ENCODE data around the gene PKP1. TPM values are rescaled to one million over a fixed set of nuclear protein-coding genes. Genes with fewer than 3 reads are reported as not detected.

The PKP1 gene
- total and polyA plus RNA-seq, 10 of the 15 experiments (the other 5 are each of a cell fraction or from before 2014, with no cell fraction given): 0.03 TPM; not detected in 9

DNA sequence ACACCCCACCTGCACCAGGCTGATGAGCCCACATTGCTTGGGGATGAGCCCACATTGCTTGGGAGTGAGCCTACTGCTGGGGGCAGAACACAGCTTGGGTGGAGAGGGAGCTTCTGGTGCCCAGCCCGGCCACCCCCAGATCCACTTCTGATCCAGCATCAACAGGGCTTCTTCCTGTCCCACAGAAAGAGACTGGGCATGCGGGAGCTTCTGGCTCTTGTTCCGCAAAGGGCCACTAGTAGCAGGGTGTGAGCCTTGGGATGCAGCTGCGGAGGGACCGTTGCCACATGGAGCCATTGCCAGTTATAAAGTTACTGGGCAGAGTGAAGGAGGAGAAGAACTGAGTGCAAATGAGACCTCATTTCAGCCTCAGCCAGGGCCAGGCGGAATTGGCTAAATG, 36.3 kb downstream of the PKP1 start:
- Histone ChIP-seq H3K36me3 (ENCODE audit: control insufficient read depth in 2 of 2, insufficient read depth in 2 of 2, low read length in 1 of 2) (no peaks in the 10 kb centered on the region), H3K4me3 (no peak overlapping the region), H3K4me1 (ENCODE audit: control insufficient read depth, insufficient read depth, low read length) (no peaks in the 10 kb centered on the region), H3K9ac (ENCODE audit: control insufficient read depth, insufficient read depth, low read length) (no peak overlapping the region), H3K4me2 (ENCODE audit: control insufficient read depth, insufficient read depth) (no peak overlapping the region), H2AFZ (ENCODE audit: control insufficient read depth, low read depth, low read length) (no peak overlapping the region), H4K20me1 (ENCODE audit: control insufficient read depth, insufficient read depth) (no peaks in the 10 kb centered on the region), H3K9me3 (replicated peaks; ENCODE audit: control insufficient read depth, insufficient read depth, low read length) (no peaks in the 10 kb centered on the region), H3K27ac (ENCODE audit: control insufficient read depth, insufficient read depth) (no peak overlapping the region), H3K27me3 (replicated peaks in 1 of 2; ENCODE audit: control insufficient read depth in 2 of 2, insufficient read depth in 2 of 2, low read length in 1 of 2) (peaks cover 0 to 17% of the 10 kb centered on the region in 2 experiments; a peak in 3 of 4 replicates), H3K79me2 (ENCODE audit: control insufficient read depth, insufficient read depth, low read length) (no peaks in the 10 kb centered on the region)
- in situ Hi-C loops (cut with MboI) (no loop called here), intact Hi-C loops (cut with micrococcal nuclease; ENCODE audit: unreplicated experiment) (no loop called here)
- BruUV-seq (replicated peaks): no TSS peak
- no peak for TF ChIP-seq MYC (IDR thresholded peaks at IDR 0.05; ENCODE audit: insufficient read depth, insufficient read length, insufficient replicate concordance, low read length, severe bottlenecking)
- TF ChIP-seq, protein P1, sequence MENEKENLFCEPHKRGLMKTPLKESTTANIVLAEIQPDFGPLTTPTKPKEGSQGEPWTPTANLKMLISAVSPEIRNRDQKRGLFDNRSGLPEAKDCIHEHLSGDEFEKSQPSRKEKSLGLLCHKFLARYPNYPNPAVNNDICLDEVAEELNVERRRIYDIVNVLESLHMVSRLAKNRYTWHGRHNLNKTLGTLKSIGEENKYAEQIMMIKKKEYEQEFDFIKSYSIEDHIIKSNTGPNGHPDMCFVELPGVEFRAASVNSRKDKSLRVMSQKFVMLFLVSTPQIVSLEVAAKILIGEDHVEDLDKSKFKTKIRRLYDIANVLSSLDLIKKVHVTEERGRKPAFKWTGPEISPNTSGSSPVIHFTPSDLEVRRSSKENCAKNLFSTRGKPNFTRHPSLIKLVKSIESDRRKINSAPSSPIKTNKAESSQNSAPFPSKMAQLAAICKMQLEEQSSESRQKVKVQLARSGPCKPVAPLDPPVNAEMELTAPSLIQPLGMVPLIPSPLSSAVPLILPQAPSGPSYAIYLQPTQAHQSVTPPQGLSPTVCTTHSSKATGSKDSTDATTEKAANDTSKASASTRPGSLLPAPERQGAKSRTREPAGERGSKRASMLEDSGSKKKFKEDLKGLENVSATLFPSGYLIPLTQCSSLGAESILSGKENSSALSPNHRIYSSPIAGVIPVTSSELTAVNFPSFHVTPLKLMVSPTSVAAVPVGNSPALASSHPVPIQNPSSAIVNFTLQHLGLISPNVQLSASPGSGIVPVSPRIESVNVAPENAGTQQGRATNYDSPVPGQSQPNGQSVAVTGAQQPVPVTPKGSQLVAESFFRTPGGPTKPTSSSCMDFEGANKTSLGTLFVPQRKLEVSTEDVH (IDR thresholded peaks at IDR 0.05; ENCODE audit: low read depth, partially characterized antibody): no peak
- TF ChIP-seq, protein P2, sequence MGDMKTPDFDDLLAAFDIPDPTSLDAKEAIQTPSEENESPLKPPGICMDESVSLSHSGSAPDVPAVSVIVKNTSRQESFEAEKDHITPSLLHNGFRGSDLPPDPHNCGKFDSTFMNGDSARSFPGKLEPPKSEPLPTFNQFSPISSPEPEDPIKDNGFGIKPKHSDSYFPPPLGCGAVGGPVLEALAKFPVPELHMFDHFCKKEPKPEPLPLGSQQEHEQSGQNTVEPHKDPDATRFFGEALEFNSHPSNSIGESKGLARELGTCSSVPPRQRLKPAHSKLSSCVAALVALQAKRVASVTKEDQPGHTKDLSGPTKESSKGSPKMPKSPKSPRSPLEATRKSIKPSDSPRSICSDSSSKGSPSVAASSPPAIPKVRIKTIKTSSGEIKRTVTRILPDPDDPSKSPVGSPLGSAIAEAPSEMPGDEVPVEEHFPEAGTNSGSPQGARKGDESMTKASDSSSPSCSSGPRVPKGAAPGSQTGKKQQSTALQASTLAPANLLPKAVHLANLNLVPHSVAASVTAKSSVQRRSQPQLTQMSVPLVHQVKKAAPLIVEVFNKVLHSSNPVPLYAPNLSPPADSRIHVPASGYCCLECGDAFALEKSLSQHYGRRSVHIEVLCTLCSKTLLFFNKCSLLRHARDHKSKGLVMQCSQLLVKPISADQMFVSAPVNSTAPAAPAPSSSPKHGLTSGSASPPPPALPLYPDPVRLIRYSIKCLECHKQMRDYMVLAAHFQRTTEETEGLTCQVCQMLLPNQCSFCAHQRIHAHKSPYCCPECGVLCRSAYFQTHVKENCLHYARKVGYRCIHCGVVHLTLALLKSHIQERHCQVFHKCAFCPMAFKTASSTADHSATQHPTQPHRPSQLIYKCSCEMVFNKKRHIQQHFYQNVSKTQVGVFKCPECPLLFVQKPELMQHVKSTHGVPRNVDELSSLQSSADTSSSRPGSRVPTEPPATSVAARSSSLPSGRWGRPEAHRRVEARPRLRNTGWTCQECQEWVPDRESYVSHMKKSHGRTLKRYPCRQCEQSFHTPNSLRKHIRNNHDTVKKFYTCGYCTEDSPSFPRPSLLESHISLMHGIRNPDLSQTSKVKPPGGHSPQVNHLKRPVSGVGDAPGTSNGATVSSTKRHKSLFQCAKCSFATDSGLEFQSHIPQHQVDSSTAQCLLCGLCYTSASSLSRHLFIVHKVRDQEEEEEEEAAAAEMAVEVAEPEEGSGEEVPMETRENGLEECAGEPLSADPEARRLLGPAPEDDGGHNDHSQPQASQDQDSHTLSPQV (IDR thresholded peaks at IDR 0.05): no peak
- TF ChIP-seq HDAC2 (IDR thresholded peaks at IDR 0.05): no peak
- TF ChIP-seq, protein P3, sequence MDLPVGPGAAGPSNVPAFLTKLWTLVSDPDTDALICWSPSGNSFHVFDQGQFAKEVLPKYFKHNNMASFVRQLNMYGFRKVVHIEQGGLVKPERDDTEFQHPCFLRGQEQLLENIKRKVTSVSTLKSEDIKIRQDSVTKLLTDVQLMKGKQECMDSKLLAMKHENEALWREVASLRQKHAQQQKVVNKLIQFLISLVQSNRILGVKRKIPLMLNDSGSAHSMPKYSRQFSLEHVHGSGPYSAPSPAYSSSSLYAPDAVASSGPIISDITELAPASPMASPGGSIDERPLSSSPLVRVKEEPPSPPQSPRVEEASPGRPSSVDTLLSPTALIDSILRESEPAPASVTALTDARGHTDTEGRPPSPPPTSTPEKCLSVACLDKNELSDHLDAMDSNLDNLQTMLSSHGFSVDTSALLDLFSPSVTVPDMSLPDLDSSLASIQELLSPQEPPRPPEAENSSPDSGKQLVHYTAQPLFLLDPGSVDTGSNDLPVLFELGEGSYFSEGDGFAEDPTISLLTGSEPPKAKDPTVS (IDR thresholded peaks at IDR 0.05; ENCODE audit: low read depth, low read length): no peak
- TF ChIP-seq MEF2A (IDR thresholded peaks at IDR 0.05; ENCODE audit: insufficient read depth, low read depth, low read length): no peak
- TF ChIP-seq LARP7 (IDR thresholded peaks at IDR 0.05): no peak
- no peak for TF ChIP-seq CREB1 (IDR thresholded peaks at IDR 0.05; ENCODE audit: low read depth)
- TF ChIP-seq RUNX3 (IDR thresholded peaks at IDR 0.05; ENCODE audit: low read length): no peak
- WGBS (ENCODE audit: insufficient coverage, insufficient replicate concordance, low lambda C conversion rate, missing lambda C conversion rate): 40% methylated on average over 6 of the region's 6 CpGs
- CTCF ChIA-PET: no interaction called here
- FAIRE-seq (no peak), DNase-seq (ENCODE audit: low read depth, low spot score) (no peak), ATAC-seq (no peak)
- RAD21 ChIA-PET (ENCODE audit: unreplicated experiment): no interaction called here
- SMC1A ChIA-PET (ENCODE audit: uncharacterized antibody, unreplicated experiment): no interaction called here
- POLR2A ChIA-PET: no interaction called here
